Measurements from ENCODE around the gene NEUROD2. TPM values are rescaled to one million over a fixed set of nuclear protein-coding genes. Genes with fewer than 3 reads are reported as not detected.

NEUROD2 gene
- total RNA-seq, 2 donors from 2014 or later = not detected

DNA sequence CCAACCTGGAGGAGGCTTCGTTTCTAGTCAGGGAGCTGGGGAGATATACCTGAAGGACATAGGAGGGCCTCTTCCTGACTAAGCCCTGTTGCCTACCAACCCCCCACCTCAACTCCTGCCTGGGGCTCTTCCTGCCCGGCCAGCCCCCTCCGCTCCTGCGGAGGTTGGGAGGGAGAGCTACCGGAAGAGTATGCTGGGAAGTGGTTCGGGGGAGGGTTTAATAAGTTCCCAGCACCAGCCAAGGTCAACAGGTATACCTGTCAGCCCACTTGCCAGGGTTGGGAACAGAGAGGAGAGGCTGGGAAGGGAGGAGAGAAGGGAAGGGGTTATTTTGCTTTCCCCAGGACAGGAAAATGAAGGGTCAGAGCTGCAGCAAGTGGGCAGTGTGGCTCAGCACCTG, 23.7 kb upstream of the NEUROD2 start:
- WGBS, 2 donors = 7 to 16% methylated on average over 6 of the region's 6 CpGs
- no peaks in the 10 kb centered on the region for H3K36me3 ChIP-seq (replicated peaks in 1 of 2; ENCODE audit: insufficient read depth in 1 of 2, low read depth in 2 of 2)
- peak overlapping the region; percentile 75 to 87 (median 85) for H3K27ac ChIP-seq
- ATAC-seq (peak; percentile 52), DNase-seq (peak in 3 of 4 donors; percentile 55 to 74 (median 67))
- peaks cover 0 to 9% of the 10 kb centered on the region in 2 donors for H3K27me3 ChIP-seq
- intact Hi-C loops (cut with DNase I) = no loop called here
- TF ChIP-seq POLR2A (IDR thresholded peaks at IDR 0.05) = peak in 2 of 3 donors; percentile 23 to 67
- TF ChIP-seq, protein P1, sequence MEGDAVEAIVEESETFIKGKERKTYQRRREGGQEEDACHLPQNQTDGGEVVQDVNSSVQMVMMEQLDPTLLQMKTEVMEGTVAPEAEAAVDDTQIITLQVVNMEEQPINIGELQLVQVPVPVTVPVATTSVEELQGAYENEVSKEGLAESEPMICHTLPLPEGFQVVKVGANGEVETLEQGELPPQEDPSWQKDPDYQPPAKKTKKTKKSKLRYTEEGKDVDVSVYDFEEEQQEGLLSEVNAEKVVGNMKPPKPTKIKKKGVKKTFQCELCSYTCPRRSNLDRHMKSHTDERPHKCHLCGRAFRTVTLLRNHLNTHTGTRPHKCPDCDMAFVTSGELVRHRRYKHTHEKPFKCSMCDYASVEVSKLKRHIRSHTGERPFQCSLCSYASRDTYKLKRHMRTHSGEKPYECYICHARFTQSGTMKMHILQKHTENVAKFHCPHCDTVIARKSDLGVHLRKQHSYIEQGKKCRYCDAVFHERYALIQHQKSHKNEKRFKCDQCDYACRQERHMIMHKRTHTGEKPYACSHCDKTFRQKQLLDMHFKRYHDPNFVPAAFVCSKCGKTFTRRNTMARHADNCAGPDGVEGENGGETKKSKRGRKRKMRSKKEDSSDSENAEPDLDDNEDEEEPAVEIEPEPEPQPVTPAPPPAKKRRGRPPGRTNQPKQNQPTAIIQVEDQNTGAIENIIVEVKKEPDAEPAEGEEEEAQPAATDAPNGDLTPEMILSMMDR (IDR thresholded peaks at IDR 0.05) = no peak
- no peaks in the 10 kb centered on the region for H3K9me3 ChIP-seq
- H3K4me1 ChIP-seq = peaks cover 70% of the 10 kb centered on the region
- no peak overlapping the region for H3K4me3 ChIP-seq

DNA sequence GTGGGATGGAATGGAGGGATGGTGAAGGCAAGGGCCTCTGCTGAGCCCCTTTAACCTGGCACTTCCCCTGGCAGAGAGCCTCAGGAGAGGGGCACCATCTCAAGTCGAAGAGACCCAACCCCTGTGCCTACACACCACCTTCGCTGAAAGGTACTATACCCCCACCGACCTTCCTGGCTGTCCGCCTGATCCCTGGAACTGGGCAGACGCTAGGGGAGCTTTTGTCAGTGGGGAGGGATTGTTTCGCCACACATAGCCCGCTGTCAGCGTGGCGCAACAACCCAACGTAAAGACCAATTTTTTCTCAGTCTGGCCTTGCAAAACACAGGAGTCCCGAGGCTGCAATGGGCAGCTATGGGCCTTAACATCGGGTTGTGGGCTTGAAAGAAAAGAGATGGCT, 22.2 kb upstream of the NEUROD2 start:
- Histone ChIP-seq H3K27ac (peak overlapping the region in 3 of 4 donors; percentile 70 to 87 (median 85)), H3K9me3 (no peaks in the 10 kb centered on the region), H3K36me3 (replicated peaks in 1 of 2; ENCODE audit: insufficient read depth in 1 of 2, low read depth in 2 of 2) (no peaks in the 10 kb centered on the region), H3K27me3 (peaks cover 0 to 11% of the 10 kb centered on the region in 2 donors), H3K4me1 (peaks cover 80% of the 10 kb centered on the region), H3K4me3 (no peak overlapping the region)
- WGBS, 2 donors = 50 to 55% methylated on average over 12 of the region's 12 CpGs
- DNase-seq (no peak), ATAC-seq (no peak)
- TF ChIP-seq POLR2A (IDR thresholded peaks at IDR 0.05) = no peak
- TF ChIP-seq, protein P1 (IDR thresholded peaks at IDR 0.05) = no peak
- intact Hi-C loops (cut with DNase I) = no loop called here

DNA sequence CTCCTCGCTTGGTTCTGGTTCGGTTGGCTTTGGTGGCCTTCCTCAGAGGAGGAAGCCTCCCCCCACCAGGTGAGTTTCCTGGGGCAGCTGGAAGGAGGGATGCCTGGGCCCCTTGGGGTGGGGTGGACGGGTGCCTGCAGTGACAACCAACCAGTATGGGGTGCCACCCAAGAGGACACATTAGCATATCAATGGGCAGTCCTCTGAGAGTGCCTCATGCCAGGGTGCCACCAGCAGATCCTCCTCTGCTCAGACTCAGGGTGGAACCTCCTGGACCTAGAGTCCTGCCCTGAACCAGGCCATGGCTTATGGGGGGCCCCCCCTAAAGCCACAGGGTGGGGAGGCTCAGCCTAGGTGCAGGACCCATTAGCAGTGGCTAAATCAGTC, 21.8 kb upstream of the NEUROD2 start:
- Histone ChIP-seq H3K4me3 (no peak overlapping the region), H3K36me3 (replicated peaks in 1 of 2; ENCODE audit: insufficient read depth in 1 of 2, low read depth in 2 of 2) (no peaks in the 10 kb centered on the region), H3K4me1 (peaks cover 76% of the 10 kb centered on the region), H3K27me3 (peaks cover 0 to 11% of the 10 kb centered on the region in 2 donors), H3K27ac (peak overlapping the region in 3 of 4 donors; percentile 70 to 87 (median 85)), H3K9me3 (no peaks in the 10 kb centered on the region)
- 48 to 54% methylated on average over 3 of the region's 3 CpGs for WGBS, 2 donors
- TF ChIP-seq, protein P1 (IDR thresholded peaks at IDR 0.05) = no peak
- intact Hi-C loops (cut with DNase I) = no loop called here
- ATAC-seq (no peak), DNase-seq (no peak)

DNA sequence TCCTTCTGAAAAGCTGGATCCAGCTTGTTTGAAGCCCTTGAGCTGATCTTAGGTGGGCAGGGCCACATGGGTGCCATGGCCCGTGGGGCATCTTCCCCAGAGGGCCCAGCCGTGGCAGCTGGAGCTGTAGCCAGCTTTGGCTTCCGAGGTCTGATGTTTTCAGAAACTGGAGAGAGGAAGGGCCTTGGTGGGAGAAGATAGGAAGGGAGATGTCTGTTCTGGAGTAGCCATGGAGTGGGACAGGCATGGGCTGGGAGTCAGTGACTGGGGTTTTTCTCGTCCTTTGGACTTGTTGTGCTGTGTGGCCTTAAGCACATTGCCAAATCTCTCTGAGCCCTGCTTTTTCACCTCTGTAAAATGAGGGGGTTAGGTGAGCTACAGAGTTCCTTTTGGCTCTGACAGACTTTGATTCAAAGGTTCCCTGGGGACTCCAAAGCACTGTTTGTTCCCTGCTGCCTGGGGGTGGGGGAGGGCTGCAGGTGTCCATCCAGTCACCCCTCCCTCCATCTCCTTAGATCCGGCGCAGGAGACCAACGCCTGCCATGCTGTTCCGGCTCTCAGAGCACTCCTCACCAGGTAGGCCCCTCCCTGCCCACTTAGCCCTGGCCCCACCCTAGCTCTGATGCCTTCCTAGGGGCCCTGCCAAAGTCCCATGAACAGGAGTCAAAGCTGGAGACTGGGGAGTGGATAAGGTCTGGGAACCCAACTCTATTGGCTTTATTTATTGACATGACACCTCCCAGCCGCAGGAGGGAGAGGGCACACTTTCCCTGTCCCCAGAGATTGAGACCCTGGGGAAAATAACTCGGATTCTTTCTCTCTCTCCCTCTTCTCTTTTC, 21.2 kb upstream of the NEUROD2 start:
- no peaks in the 10 kb centered on the region for H3K36me3 ChIP-seq (replicated peaks in 1 of 2; ENCODE audit: insufficient read depth in 1 of 2, low read depth in 2 of 2)
- peak overlapping the region in 3 of 4 donors; percentile 70 to 87 (median 85) for H3K27ac ChIP-seq
- no peak for TF ChIP-seq POLR2A (IDR thresholded peaks at IDR 0.05)
- TF ChIP-seq, protein P1 (IDR thresholded peaks at IDR 0.05) = no peak
- DNase-seq (peak in 3 of 4 donors; percentile 22 to 51 (median 45)), ATAC-seq (peak; percentile 5)
- peaks cover 0 to 11% of the 10 kb centered on the region in 2 donors for H3K27me3 ChIP-seq
- no peaks in the 10 kb centered on the region for H3K9me3 ChIP-seq
- H3K4me3 ChIP-seq = no peak overlapping the region
- 43 to 56% methylated on average over 8 to 10 of the region's 10 CpGs for WGBS, 2 donors
- intact Hi-C loops (cut with DNase I) = no loop called here
- H3K4me1 ChIP-seq = peaks cover 70% of the 10 kb centered on the region

All from body of pancreas (tissue), 4 donors.